22Rv1 (cell line): ENCODE measurements around the gene FAM163B.

Experiments used
- H3K27ac ChIP-seq: fragments of 450-650 bp; 2 replicates; pipeline ENCODE4 v1.5.1; 2017
- CTCF ChIP-seq: fragments of 450-650 bp; IDR thresholded peaks from 2 replicates; pipeline ENCODE4 v1.5.1; 2017; ENCODE audit warnings: mild to moderate bottlenecking
- ZFX ChIP-seq: fragments of 450-650 bp; IDR thresholded peaks from 2 replicates; pipeline ENCODE4 v1.6.1; 2017; ENCODE audit warnings: antibody characterized with exemption, borderline replicate concordance

The FAM163B gene

GRCh38 chr9:133607976-133608375 lies 1.2 kb downstream of the FAM163B start:
- TF ChIP-seq CTCF (no peak), ZFX (no peak)
- H3K27ac ChIP-seq: no peak overlapping the region

GRCh38 chr9:133607381-133607780 lies 1.8 kb downstream of the FAM163B start:
- H3K27ac ChIP-seq: no peak overlapping the region
- TF ChIP-seq CTCF (no peak), ZFX (no peak)

- TF ChIP-seq CTCF: no peak
- H3K27ac ChIP-seq: no peak overlapping the region
These were observed 2.5 kb downstream of the FAM163B start for GRCh38 chr9:133606708-133607025.

- TF ChIP-seq ZFX (no peak), CTCF (no peak)
- H3K27ac ChIP-seq: no peak overlapping the region
These were observed 3.1 kb downstream of the FAM163B start for GRCh38 chr9:133605856-133606707.

GRCh38 chr9:133605446-133605845 lies 3.7 kb downstream of the FAM163B start:
- no peak overlapping the region for H3K27ac ChIP-seq
- TF ChIP-seq CTCF (no peak), ZFX (no peak)

GRCh38 chr9:133604856-133605255 lies 4.3 kb downstream of the FAM163B start:
- TF ChIP-seq ZFX (no peak), CTCF (no peak)
- no peak overlapping the region for H3K27ac ChIP-seq

- H3K27ac ChIP-seq: no peak overlapping the region
- TF ChIP-seq CTCF (no peak), ZFX (no peak)
These were observed 5.0 kb downstream of the FAM163B start for GRCh38 chr9:133604214-133604613.
